PC-3 (cell line): ENCODE data around the gene CCDC116.

Experiments
- CTCF ChIP-seq: fragments of 300-600 bp; sonication (generic); conservative IDR thresholded peaks from 2 replicates; pipeline ENCODE4 v1.5.1; 2017; ENCODE audit warnings: antibody characterized with exemption, low read depth, mild to moderate bottlenecking, low read length
- EZH2phosphoT487 ChIP-seq: fragments of 300-600 bp; sonication (generic); IDR thresholded peaks from 2 replicates; pipeline ENCODE4 v1.6.1; 2018; ENCODE audit warnings: mild to moderate bottlenecking, antibody characterized with exemption, low read length, borderline replicate concordance

- TF ChIP-seq CTCF (no peak), EZH2phosphoT487 (no peak)
Observed at GRCh38 chr22:21636629-21637218, 4.2 kb downstream of the CCDC116 start.
